A549 (cell line): Measurements from ENCODE around the gene DAO. TPM values are rescaled to one million over a fixed set of nuclear protein-coding genes. Genes with fewer than 3 reads are reported as not detected.
"Not testable (repeated sequence)": the region's sequence is repeated elsewhere in the genome, so short reads cannot be mapped to it uniquely, and the experiment has no call there.

Experiments
- ATAC-seq, 2 experiments: fragments of 200-7000 bp in 1 of 2; fragments of >200 bp in 1 of 2; cut with Nextera tagmentation in 1 of 2; cut with Tn5 transposase in 1 of 2; 3 replicates each; pipeline versions ENCODE4 v1.8.0 to v1.9.1; 2018 to 2020; ENCODE audit warnings: mild to moderate bottlenecking in 1 of 2, moderate library complexity in 1 of 2
- CTCF ChIA-PET: fragments of 300-600 bp; sonication (Branson Sonifier 250); formaldehyde crosslinking; extraction: SDS; loops from one replicate; lab custom pipeline; 2021; ENCODE audit warnings: antibody characterized with exemption, inconsistent platforms; lab: Yijun Ruan, JAX
- POLR2A ChIA-PET: fragments of 350-600 bp; formaldehyde crosslinking; extraction: SDS; loops from one replicate; lab custom pipeline; 2021; ENCODE audit warnings: antibody characterized with exemption, inconsistent platforms; lab: Yijun Ruan, JAX
- DNase-seq, 2 experiments: peaks; one replicate each; pipeline versions ENCODE4 v3.0.0 to v3.0.0-alpha.2; 2011 to 2016; ENCODE audit warnings: low read depth in 1 of 2, low spot score in 1 of 2
- FAIRE-seq: peaks from 2 replicates; lab custom pipeline; 2011; peaks lifted over from hg19 to GRCh38; lab: Jason Lieb, UNC
- H3K27ac ChIP-seq, 2 experiments: fragments of >200 bp; sonication (Bioruptor Twin); formaldehyde crosslinking; 3 replicates each; pipeline ENCODE4 v1.5.1; 2016 to 2017
- H3K4me1 ChIP-seq: fragments of >200 bp; sonication (Bioruptor Twin); formaldehyde crosslinking; 3 replicates; pipeline ENCODE4 v1.6.1; 2016
- H3K4me2 ChIP-seq: fragments of >200 bp; sonication (Bioruptor Twin); formaldehyde crosslinking; 3 replicates; pipeline ENCODE4 v1.6.1; 2016
- H3K4me3 ChIP-seq: fragments of >200 bp; sonication (Bioruptor Twin); formaldehyde crosslinking; 3 replicates; pipeline ENCODE4 v1.5.1; 2016
- H3K9me3 ChIP-seq: fragments of >200 bp; sonication (Bioruptor Twin); formaldehyde crosslinking; 3 replicates; pipeline ENCODE4 v1.6.1; 2016
- ATOH8 ChIP-seq: fragments of 250-450 bp; sonication (Bioruptor Pico); IDR thresholded peaks from 2 replicates; pipeline ENCODE4 v1.5.0; 2020; ENCODE audit warnings: low read depth, mild to moderate bottlenecking, moderate library complexity
- BCL3 ChIP-seq: fragments of >200 bp; sonication (Bioruptor Twin); formaldehyde crosslinking; IDR thresholded peaks from 3 replicates; pipeline ENCODE4 v1.6.1; 2016
- BHLHE40 ChIP-seq: IDR thresholded peaks from 2 replicates; pipeline ENCODE4 v1.6.1; 2012; ENCODE audit warnings: low read depth, low read length, inconsistent platforms
- CEBPB ChIP-seq, 2 experiments: fragments of >200 bp in 1 of 2; sonication (Bioruptor Twin) in 1 of 2; formaldehyde crosslinking in 1 of 2; IDR thresholded peaks; 2 replicates each; pipeline ENCODE4 v1.6.1; 2012 to 2016
- CTCF ChIP-seq: fragments of >200 bp; sonication (Bioruptor Twin); formaldehyde crosslinking; IDR thresholded peaks from 3 replicates; pipeline ENCODE4 v1.5.1; 2016
- EHF ChIP-seq: fragments of 250-450 bp; sonication (Bioruptor Pico); IDR thresholded peaks from 2 replicates; pipeline ENCODE4 v1.5.0; 2020; ENCODE audit warnings: mild to moderate bottlenecking
- HOXB13 ChIP-seq: fragments of 250-450 bp; sonication (Bioruptor Pico); IDR thresholded peaks from 2 replicates; pipeline ENCODE4 v1.5.0; 2020; ENCODE audit warnings: low read depth, mild to moderate bottlenecking, moderate library complexity
- HOXB5 ChIP-seq: fragments of 250-450 bp; sonication (Bioruptor Pico); IDR thresholded peaks from 2 replicates; pipeline ENCODE4 v1.5.0; 2020; ENCODE audit warnings: mild to moderate bottlenecking, moderate library complexity
- JUN ChIP-seq, 2 experiments: fragments of >200 bp; sonication (Bioruptor Twin); formaldehyde crosslinking; IDR thresholded peaks; 2 replicates in 1 of 2; 3 replicates in 1 of 2; pipeline ENCODE4 v1.6.1; 2016 to 2017
- KDM1A ChIP-seq: fragments of 200-600 bp; sonication (generic); IDR thresholded peaks from 2 replicates; pipeline ENCODE4 v1.6.1; 2016; ENCODE audit warnings: low read depth, mild to moderate bottlenecking
- KDM5A ChIP-seq: fragments of 200-600 bp; sonication (generic); IDR thresholded peaks from 2 replicates; pipeline ENCODE4 v1.6.1; 2016; ENCODE audit warnings: antibody characterized with exemption, mild to moderate bottlenecking
- NR3C1 ChIP-seq: fragments of >200 bp; sonication (Bioruptor Twin); formaldehyde crosslinking; IDR thresholded peaks from 3 replicates; pipeline ENCODE4 v1.6.1; 2017
- RAD21 ChIP-seq, 2 experiments: fragments of >200 bp in 1 of 2; sonication (Bioruptor Twin) in 1 of 2; formaldehyde crosslinking in 1 of 2; IDR thresholded peaks in 1 of 2; conservative IDR thresholded peaks in 1 of 2; 2 replicates in 1 of 2; 3 replicates in 1 of 2; pipeline ENCODE4 v1.6.1; 2012 to 2018; ENCODE audit warnings: inconsistent platforms in 1 of 2
- REST ChIP-seq: fragments of 200-600 bp; sonication (generic); IDR thresholded peaks from 2 replicates; pipeline ENCODE4 v1.6.1; 2016; ENCODE audit warnings: antibody characterized with exemption, mild to moderate bottlenecking, moderate library complexity
- SMC3 ChIP-seq: fragments of >200 bp; sonication (Bioruptor Twin); formaldehyde crosslinking; IDR thresholded peaks from 3 replicates; pipeline ENCODE4 v1.6.1; 2018; ENCODE audit warnings: inconsistent platforms
- TP53 ChIP-seq: fragments of 250-450 bp; sonication (Bioruptor Pico); IDR thresholded peaks from 2 replicates; pipeline ENCODE4 v1.5.0; 2021; ENCODE audit warnings: mild to moderate bottlenecking, moderate library complexity
- ZNF302 ChIP-seq: fragments of 250-450 bp; sonication (Bioruptor Pico); IDR thresholded peaks from 2 replicates; pipeline ENCODE4 v1.9.0; 2021; ENCODE audit warnings: inconsistent platforms, mild to moderate bottlenecking, moderate library complexity
- WGBS: methylation state at CpG from one replicate; pipeline ENCODE4 v1.1.6; 2017; ENCODE audit errors: missing lambda C conversion rate; 5-methylcytosine and 5-hydroxymethylcytosine counted together
- polyA plus RNA-seq, 4 experiments: library from polyadenylated mRNA; depleted of rRNA in 3 of 4; stranded (reverse); fragments of >200 nt; fragmentation: RNase III in 1 of 4; extraction: RNeasy Plus Mini Kit Qiagen cat#74134 plus additional on column Dnase treatment in 1 of 4; gene quantifications; 2 replicates in 3 of 4; 3 replicates in 1 of 4; pipeline ENCODE4 v1.2.3, GENCODE V29; 2011 to 2017

The DAO gene
- polyA plus RNA-seq, 2 of the 4 experiments (the other 2 are of a cell fraction) = not detected

- H3K4me2 ChIP-seq = peak overlapping the region; percentile 73
- ChIA-PET POLR2A (no interaction called here), CTCF (interaction anchor here (0.6 to 2.7 kb wide), 5 partner anchors 41 to 1182 kb away, joined by 3 to 9 read pairs (median 3); no protein-coding TSS in a partner anchor)
- peak overlapping the region; percentile 95; a peak in 5 of 6 replicates for H3K27ac ChIP-seq
- TF ChIP-seq CTCF (no peak), HOXB13 (CRISPR knock-in tag) (no peak), RAD21 (conservative IDR thresholded peaks at IDR 0.05 in 1 of 2, IDR thresholded peaks at IDR 0.05 in 1 of 2) (no peak), HOXB5 (CRISPR knock-in tag) (no peak), ATOH8 (no peak), EHF (CRISPR knock-in tag) (no peak), BHLHE40 (no peak), ZNF302 (CRISPR knock-in tag) (no peak), REST (no peak), SMC3 (no peak)
- no peak for ATAC-seq
- no peak for DNase-seq
- WGBS = 86% methylated on average over 18 of the region's 18 CpGs
- H3K4me1 ChIP-seq = peaks cover 32% of the 10 kb centered on the region
- peaks cover 5% of the 10 kb centered on the region; the same call in 1 of the 3 replicates for H3K9me3 ChIP-seq
- no peak for FAIRE-seq
- peak overlapping the region; percentile 78 for H3K4me3 ChIP-seq
Observed at GRCh38 chr12:108858311-108859074, 21.4 kb upstream of the DAO start.

GRCh38 chr12:108859141-108859922, 20.6 kb upstream of the DAO start:
- FAIRE-seq, H3K9me3 ChIP-seq, DNase-seq, H3K4me3 ChIP-seq, ATAC-seq: not testable (repeated sequence)
- Histone ChIP-seq H3K27ac (peak overlapping the region in 1 of 2 experiments; percentile 51; a peak in 1 of 6 replicates), H3K4me1 (peaks cover 25% of the 10 kb centered on the region), H3K4me2 (peak overlapping the region; percentile 3; the same call in 1 of the 3 replicates)
- 72% methylated on average over 6 of the region's 6 CpGs for WGBS
- CTCF ChIA-PET = interaction anchor here (0.6 to 2.7 kb wide), 4 partner anchors 90 to 1183 kb away, joined by 3 to 9 read pairs (median 4); no protein-coding TSS in a partner anchor
- POLR2A ChIA-PET = interaction anchor here (0.5 kb wide), 1 partner anchor 81 kb away, joined by 3 read pairs; no protein-coding TSS in a partner anchor

GRCh38 chr12:108859923-108860291, 20.0 kb upstream of the DAO start:
- ATAC-seq = no peak
- Histone ChIP-seq H3K9me3 (peaks cover 4% of the 10 kb centered on the region; the same call in 1 of the 3 replicates), H3K4me2 (no peak overlapping the region), H3K27ac (no peak overlapping the region), H3K4me3 (no peak overlapping the region), H3K4me1 (peaks cover 22% of the 10 kb centered on the region)
- no peak for FAIRE-seq
- DNase-seq = no peak
- TF ChIP-seq REST (no peak), JUN (IDR thresholded peaks at IDR 0.05) (no peak), CEBPB (IDR thresholded peaks at IDR 0.05) (no peak), KDM5A (no peak), TP53 (no peak), BCL3 (no peak), NR3C1 (no peak), KDM1A (no peak)
- WGBS = 86% methylated on average over 1 of the region's 1 CpG
- CTCF ChIA-PET = no interaction called here
- POLR2A ChIA-PET = interaction anchor here (0.5 kb wide), 1 partner anchor 80 kb away, joined by 3 read pairs; no protein-coding TSS in a partner anchor
